ENCODE results near the gene CPAMD8. TPM values are rescaled to one million over a fixed set of nuclear protein-coding genes. Genes with fewer than 3 reads are reported as not detected.

The CPAMD8 gene
- total and polyA plus RNA-seq, 10 of the 15 experiments (the other 5 are each of a cell fraction or from before 2014, with no cell fraction given): 0.12 to 0.97 (median 0.25) TPM; not detected in 3

GRCh38 chr19:16888629-16889365, 137.8 kb downstream of the CPAMD8 start, which contains the start of gene F2RL3 (continued):
- TF ChIP-seq ZBTB11 (CRISPR knock-in tag; IDR thresholded peaks at IDR 0.05): no peak
- TF ChIP-seq ZNF217 (IDR thresholded peaks at IDR 0.05): no peak
- TF ChIP-seq MEF2B (IDR thresholded peaks at IDR 0.05; ENCODE audit: partially characterized antibody, poor library complexity, severe bottlenecking): peak; percentile 17
- TF ChIP-seq WRNIP1 (IDR thresholded peaks at IDR 0.05; ENCODE audit: borderline replicate concordance, low read depth, low read length): no peak
- no peak for TF ChIP-seq GABPA (IDR thresholded peaks at IDR 0.05; ENCODE audit: low read depth)
- peak; percentile 75 to 76 for TF ChIP-seq IKZF2 (IDR thresholded peaks at IDR 0.05)
- no peak for TF ChIP-seq NR2C2 (IDR thresholded peaks at IDR 0.05; ENCODE audit: borderline replicate concordance, control insufficient read depth, insufficient read length, low read depth)
- no peak for TF ChIP-seq SRF (IDR thresholded peaks at IDR 0.05; ENCODE audit: low read depth in 2 of 2, low read length in 2 of 2)
- TF ChIP-seq TCF12 (IDR thresholded peaks at IDR 0.05; ENCODE audit: low read depth, low read length): peak; percentile 99
- TF ChIP-seq ATF2 (IDR thresholded peaks at IDR 0.05; ENCODE audit: low read length): no peak
- no peak for TF ChIP-seq JUNB (IDR thresholded peaks at IDR 0.05)
- no peak for TF ChIP-seq EGR1 (IDR thresholded peaks at IDR 0.05; ENCODE audit: borderline replicate concordance in 1 of 2, low read depth in 2 of 2, low read length in 2 of 2)
- no peak for TF ChIP-seq FOS (IDR thresholded peaks at IDR 0.05; ENCODE audit: borderline replicate concordance, extremely low read depth, insufficient read length)
- no peak for TF ChIP-seq PML (IDR thresholded peaks at IDR 0.05; ENCODE audit: low read length)
- TF ChIP-seq SPI1 (IDR thresholded peaks at IDR 0.05; ENCODE audit: borderline replicate concordance, insufficient read depth, low read depth, low read length): peak; percentile 35; the same call in 1 of the 2 replicates
- TF ChIP-seq KLF5 (IDR thresholded peaks at IDR 0.05; ENCODE audit: partially characterized antibody): no peak
- TF ChIP-seq NR2C1 (IDR thresholded peaks at IDR 0.05): no peak
- no peak for TF ChIP-seq ZBED1 (IDR thresholded peaks at IDR 0.05; ENCODE audit: borderline replicate concordance)
- TF ChIP-seq E2F8 (IDR thresholded peaks at IDR 0.05; ENCODE audit: low read depth, partially characterized antibody): no peak

Measured in GM12878 (cell line).